GM12872 (cell line): Measurements from ENCODE around the gene DRAM1.

ENCODE experiments used
- TF ChIP-seq, protein P1 (sequence below): IDR thresholded peaks from 3 replicates; pipeline ENCODE4 v1.5.1; 2011; ENCODE audit warnings: low read depth, mild to moderate bottlenecking, low read length, moderate library complexity; ENCODE audit not compliant: insufficient read depth

Gene DRAM1

DNA sequence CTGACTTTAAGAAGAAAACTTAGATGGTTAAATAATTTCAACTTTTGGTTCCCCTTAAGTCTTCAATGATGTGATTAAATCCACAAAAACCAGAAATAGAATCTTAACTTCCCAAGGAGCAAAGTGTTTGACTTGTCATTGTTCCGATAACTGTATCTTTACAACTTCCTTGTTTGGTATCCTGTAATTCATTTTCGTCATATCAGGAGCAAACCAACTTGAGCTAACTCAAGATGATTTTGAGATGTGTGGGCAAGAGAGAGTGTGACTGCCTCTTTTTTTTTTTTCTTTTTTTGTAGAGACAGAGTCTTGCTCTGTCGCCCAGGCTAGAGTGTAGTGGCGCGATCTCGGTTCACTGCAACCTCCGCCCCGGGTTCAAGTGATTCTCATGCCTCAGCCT is 25.3 kb downstream of the DRAM1 start:
- TF ChIP-seq, protein P1, sequence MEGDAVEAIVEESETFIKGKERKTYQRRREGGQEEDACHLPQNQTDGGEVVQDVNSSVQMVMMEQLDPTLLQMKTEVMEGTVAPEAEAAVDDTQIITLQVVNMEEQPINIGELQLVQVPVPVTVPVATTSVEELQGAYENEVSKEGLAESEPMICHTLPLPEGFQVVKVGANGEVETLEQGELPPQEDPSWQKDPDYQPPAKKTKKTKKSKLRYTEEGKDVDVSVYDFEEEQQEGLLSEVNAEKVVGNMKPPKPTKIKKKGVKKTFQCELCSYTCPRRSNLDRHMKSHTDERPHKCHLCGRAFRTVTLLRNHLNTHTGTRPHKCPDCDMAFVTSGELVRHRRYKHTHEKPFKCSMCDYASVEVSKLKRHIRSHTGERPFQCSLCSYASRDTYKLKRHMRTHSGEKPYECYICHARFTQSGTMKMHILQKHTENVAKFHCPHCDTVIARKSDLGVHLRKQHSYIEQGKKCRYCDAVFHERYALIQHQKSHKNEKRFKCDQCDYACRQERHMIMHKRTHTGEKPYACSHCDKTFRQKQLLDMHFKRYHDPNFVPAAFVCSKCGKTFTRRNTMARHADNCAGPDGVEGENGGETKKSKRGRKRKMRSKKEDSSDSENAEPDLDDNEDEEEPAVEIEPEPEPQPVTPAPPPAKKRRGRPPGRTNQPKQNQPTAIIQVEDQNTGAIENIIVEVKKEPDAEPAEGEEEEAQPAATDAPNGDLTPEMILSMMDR = no peak

DNA sequence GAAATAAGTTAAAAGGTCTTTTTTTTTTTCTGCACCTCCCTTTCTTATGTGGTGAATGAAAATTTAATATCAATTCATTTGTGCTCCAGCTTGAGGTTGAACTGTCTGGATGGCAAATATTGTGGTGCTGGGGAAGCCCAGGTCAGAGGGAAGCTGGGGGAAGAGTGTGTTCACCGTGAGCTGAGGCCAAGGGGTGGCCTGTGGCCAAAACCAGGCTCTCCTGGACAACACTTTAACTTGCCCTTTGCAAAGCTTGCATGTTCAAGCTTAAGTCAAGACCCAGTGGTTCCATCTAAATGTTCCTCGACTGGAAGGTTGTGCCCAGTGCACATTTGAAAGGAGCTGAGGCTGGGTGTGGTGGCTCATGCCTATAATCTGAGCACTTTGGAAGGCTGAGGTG is 28.8 kb downstream of the DRAM1 start:
- TF ChIP-seq, protein P1 = no peak

DNA sequence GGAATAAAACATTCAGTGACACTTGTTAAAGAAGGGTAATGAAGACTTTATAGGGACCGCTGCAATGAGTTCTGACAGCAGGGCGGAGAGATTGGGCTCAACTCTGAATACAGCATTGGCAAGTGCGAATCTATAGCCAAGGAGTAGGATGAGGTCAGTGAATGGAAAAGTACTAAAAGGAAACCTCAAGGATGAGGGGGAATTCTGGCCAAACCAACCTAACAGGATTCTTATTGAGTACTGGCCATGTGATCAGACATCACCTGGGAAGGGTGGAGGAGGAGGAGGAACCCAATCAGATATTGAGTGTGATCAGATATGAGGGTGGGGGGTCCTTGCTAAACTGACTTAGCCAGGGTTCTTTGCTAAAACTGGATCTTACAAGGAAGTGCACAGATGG is 31.0 kb downstream of the DRAM1 start:
- TF ChIP-seq, protein P1 = no peak

DNA sequence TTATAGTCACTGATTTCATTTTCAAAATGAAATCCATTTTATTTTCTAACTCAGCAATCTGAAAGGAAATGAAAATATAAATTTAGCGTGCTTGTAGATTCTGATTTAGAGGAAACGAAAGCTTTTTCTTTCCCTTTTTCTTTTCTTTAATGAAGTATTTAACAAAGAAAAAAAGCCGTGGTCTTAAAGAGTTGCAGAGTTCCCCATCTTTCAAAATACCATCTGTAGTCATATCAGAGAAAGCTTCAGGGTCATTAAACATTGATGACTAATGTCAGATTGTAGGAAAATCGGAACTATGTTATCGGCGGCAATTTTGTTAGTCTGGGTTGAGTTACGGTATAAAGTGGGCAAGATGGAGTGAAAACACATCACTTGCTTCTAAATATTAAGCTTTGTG is 32.3 kb downstream of the DRAM1 start:
- TF ChIP-seq, protein P1 = no peak

DNA sequence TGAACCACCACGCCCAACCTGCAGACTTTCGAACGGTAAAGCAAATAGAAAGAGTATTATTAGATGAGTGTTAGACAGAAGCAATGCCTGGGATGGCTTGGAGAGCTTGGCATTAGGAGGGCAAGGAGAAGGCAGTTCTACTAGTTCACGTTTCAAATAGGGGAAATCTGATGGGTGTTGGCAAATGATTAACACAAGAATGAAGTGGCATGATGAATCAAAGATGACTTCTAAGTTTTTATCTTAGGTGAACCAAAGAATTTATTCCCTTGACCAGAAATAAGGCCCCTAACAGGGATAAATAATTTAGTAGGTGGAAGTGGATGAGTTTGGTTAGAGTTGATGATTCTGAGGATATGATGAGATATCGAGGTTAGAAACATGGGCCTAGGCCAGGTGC is 38.5 kb downstream of the DRAM1 start:
- TF ChIP-seq, protein P1 = no peak

DNA sequence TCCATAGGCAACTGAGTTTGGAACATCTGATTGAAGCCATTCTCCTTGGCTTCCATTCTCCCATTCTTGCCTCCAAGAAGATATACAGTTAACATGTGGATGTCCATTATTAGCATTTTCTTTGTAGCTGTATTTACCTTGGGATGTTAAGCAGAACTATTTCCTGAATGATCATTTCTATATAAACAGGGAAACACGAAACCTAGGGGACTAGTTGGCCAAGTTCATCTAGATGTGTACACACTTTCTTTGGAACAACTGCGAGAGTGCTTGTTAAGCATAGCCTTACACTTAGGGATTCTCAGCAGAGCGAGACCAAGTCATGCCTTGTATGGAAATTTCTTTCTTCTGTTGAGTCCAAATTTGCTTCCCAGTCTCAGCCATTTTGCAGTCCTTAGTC is 42.1 kb downstream of the DRAM1 start:
- TF ChIP-seq, protein P1 = no peak

DNA sequence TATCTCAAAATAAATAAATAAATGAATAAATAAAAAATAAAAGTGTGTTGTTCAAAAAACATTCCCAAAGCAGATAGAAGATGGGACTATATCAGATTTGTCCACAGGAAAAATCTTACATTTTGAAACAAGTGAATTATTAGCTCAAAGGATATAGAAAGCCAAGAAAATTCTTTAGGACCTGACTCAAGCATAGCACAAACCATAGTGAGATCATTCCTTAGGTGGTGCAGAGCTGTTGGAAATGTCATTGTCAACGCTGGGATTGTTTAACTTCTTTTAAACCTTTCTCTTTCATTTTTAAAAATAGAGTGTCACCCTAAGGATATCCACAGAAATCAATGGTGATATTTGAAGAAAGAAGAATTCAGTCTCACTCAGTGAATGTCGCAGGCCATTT is 43.5 kb downstream of the DRAM1 start:
- TF ChIP-seq, protein P1 = no peak
